HG02642 (cell line): Measurements from ENCODE around the gene CACFD1.
A peak's percentile ranks its signal among the peaks of the same experiment; 100 is the strongest.

Experiments used
- ATAC-seq: cut with Tn5 transposase; IDR thresholded peaks from one replicate; pipeline ENCODE4 v1.9.1; 2021; ENCODE audit warnings: mild to moderate bottlenecking; ENCODE audit not compliant: unreplicated experiment, poor library complexity

The CACFD1 gene

GRCh38 chr9:133459476-133460404 is at the start of gene CACFD1:
CACFD1 (plus strand) TSS chr9:133459978; CDS start chr9:133460067, 89 bp downstream.
- ATAC-seq: peak; percentile 80

GRCh38 chr9:133415170-133415569 is 44.6 kb upstream of the CACFD1 start:
- ATAC-seq: no peak

GRCh38 chr9:133417541-133418461 is 42.0 kb upstream of the CACFD1 start, which contains the start of gene REXO4:
REXO4 (minus strand) TSS chr9:133418010; CDS start chr9:133417844, 166 bp downstream.
- peak; percentile 69 for ATAC-seq

GRCh38 chr9:133419005-133419404 is 40.8 kb upstream of the CACFD1 start:
- no peak for ATAC-seq

- ATAC-seq: no peak
Observed at GRCh38 chr9:133420392-133420827, 39.4 kb upstream of the CACFD1 start.

GRCh38 chr9:133421615-133422542 is 37.9 kb upstream of the CACFD1 start, which contains the start of gene ADAMTS13:
ADAMTS13 (plus strand) TSS chr9:133422367; CDS start chr9:133422444, 77 bp downstream.
- ATAC-seq: no peak

GRCh38 chr9:133423216-133423615 is 36.6 kb upstream of the CACFD1 start:
- ATAC-seq: no peak

GRCh38 chr9:133424187-133424586 is 35.6 kb upstream of the CACFD1 start:
- no peak for ATAC-seq

- ATAC-seq: no peak
Observed at GRCh38 chr9:133425049-133425632, 34.6 kb upstream of the CACFD1 start.

GRCh38 chr9:133426011-133426410 is 33.8 kb upstream of the CACFD1 start:
- no peak for ATAC-seq

- no peak for ATAC-seq
Observed at GRCh38 chr9:133427658-133428348, 32.0 kb upstream of the CACFD1 start.

- no peak for ATAC-seq
Observed at GRCh38 chr9:133428617-133429101, 31.1 kb upstream of the CACFD1 start.

GRCh38 chr9:133429214-133429613 is 30.6 kb upstream of the CACFD1 start:
- ATAC-seq: no peak

GRCh38 chr9:133429641-133430161 is 30.1 kb upstream of the CACFD1 start:
- ATAC-seq: no peak

- ATAC-seq: no peak
Observed at GRCh38 chr9:133430244-133430643, 29.5 kb upstream of the CACFD1 start.

- no peak for ATAC-seq
Observed at GRCh38 chr9:133433351-133433843, 26.4 kb upstream of the CACFD1 start.

GRCh38 chr9:133436681-133437080 is 23.1 kb upstream of the CACFD1 start:
- no peak for ATAC-seq
